HCT116 (cell line): ENCODE measurements around the gene NXPH2. TPM values are rescaled to one million over a fixed set of nuclear protein-coding genes. Genes with fewer than 3 reads are reported as not detected.

ENCODE experiments used
- ATAC-seq: fragments of 200-7000 bp; cut with Tn5 transposase; 2 replicates; pipeline ENCODE4 v1.9.1; 2020; ENCODE audit warnings: mild to moderate bottlenecking, moderate library complexity
- BruUV-seq: library from RNA; stranded (reverse); fragments of 400-500 nt; replicated peaks from 2 replicates; lab custom pipeline; 2021; lab: Mats Ljungman, UMichigan
- CTCF ChIA-PET: fragments of 300-600 bp; sonication (Branson Sonifier 250); formaldehyde crosslinking; loops from one replicate; lab custom pipeline; 2021; ENCODE audit warnings: antibody characterized with exemption; lab: Charles Lee
- POLR2A ChIA-PET: fragments of 300-600, 350-600 bp; sonication (Branson Sonifier 250); formaldehyde crosslinking; loops from one replicate; lab custom pipeline; 2021; ENCODE audit warnings: antibody characterized with exemption; lab: Charles Lee
- RAD21 ChIA-PET, 2 experiments: fragments of 300-600 bp; sonication (Branson Sonifier 250); formaldehyde crosslinking; loops; one replicate each; lab custom pipeline; 2023; ENCODE audit warnings: low total read pairs in 2 of 2; ENCODE audit not compliant: uncharacterized antibody in 2 of 2, unreplicated experiment in 2 of 2, low non-redundant PET in 1 of 2; lab: Charles Lee
- DNase-seq: peaks from one replicate; pipeline ENCODE4 v3.0.0-alpha.2; 2010; ENCODE audit warnings: low read depth, low spot score
- H2AFZ ChIP-seq: fragments of 200-600 bp; shearing (Covaris generic), sonication (generic); 2 replicates; pipeline ENCODE4 v1.6.1; 2017; ENCODE audit warnings: low read depth, mixed run types, mixed read lengths, antibody characterized with exemption, low read length; ENCODE audit not compliant: poor library complexity, severe bottlenecking
- H3K27ac ChIP-seq: 2 replicates; pipeline ENCODE4 v1.5.1; 2012; ENCODE audit warnings: low read depth, low read length
- H3K27me3 ChIP-seq: fragments of 200-600 bp; sonication (generic); 2 replicates; pipeline ENCODE4 v1.6.1; 2016; ENCODE audit warnings: mixed run types, low read length, mixed read lengths; ENCODE audit not compliant: insufficient read depth
- H3K36me3 ChIP-seq, 2 experiments: fragments of 200-500 bp in 1 of 2; fragments of 200-600 bp in 1 of 2; sonication (Bioruptor generic) in 1 of 2; sonication (generic) in 1 of 2; 2 replicates each; pipeline versions ENCODE4 v1.5.1 to v1.6.1; 2014 to 2016; ENCODE audit warnings: low read length in 2 of 2, inconsistent platforms in 1 of 2, mixed read lengths in 1 of 2, mixed run types in 1 of 2; ENCODE audit not compliant: insufficient read depth in 2 of 2, control insufficient read depth in 1 of 2
- H3K4me1 ChIP-seq, 2 experiments: fragments of 200-600 bp in 1 of 2; sonication (generic) in 1 of 2; 2 replicates each; pipeline versions ENCODE4 v1.5.1 to v1.6.1; 2012 to 2017; ENCODE audit warnings: low read length in 2 of 2, inconsistent platforms in 1 of 2, mild to moderate bottlenecking in 1 of 2, mixed read lengths in 1 of 2, mixed run types in 1 of 2, moderate library complexity in 1 of 2; ENCODE audit not compliant: insufficient read depth in 2 of 2, control insufficient read depth in 1 of 2
- H3K4me2 ChIP-seq: fragments of 200-600 bp; sonication (generic); 2 replicates; pipeline ENCODE4 v1.6.1; 2017; ENCODE audit warnings: mixed run types, low read length, mixed read lengths
- H3K4me3 ChIP-seq, 2 experiments: fragments of 200-600 bp in 1 of 2; sonication (generic) in 1 of 2; replicated peaks in 1 of 2; 2 replicates each; pipeline ENCODE4 v1.5.1; 2011 to 2016; ENCODE audit warnings: low read length in 2 of 2, control low read depth in 1 of 2, low read depth in 1 of 2, mild to moderate bottlenecking in 1 of 2, mixed read lengths in 1 of 2, mixed run types in 1 of 2
- H3K79me2 ChIP-seq: fragments of 200-600 bp; sonication (generic); 2 replicates; pipeline ENCODE4 v1.6.1; 2017; ENCODE audit warnings: mild to moderate bottlenecking, mixed run types, low read length, moderate library complexity, mixed read lengths; ENCODE audit not compliant: insufficient read depth
- H3K9ac ChIP-seq: fragments of 200-600 bp; sonication (generic); 2 replicates; pipeline ENCODE4 v1.6.1; 2016; ENCODE audit warnings: low read length, mixed read lengths
- H3K9me2 ChIP-seq: fragments of 200-600 bp; sonication (generic), shearing (Covaris generic); 2 replicates; pipeline ENCODE4 v1.6.1; 2017; ENCODE audit warnings: mixed run types, mild to moderate bottlenecking, moderate library complexity; ENCODE audit not compliant: insufficient read depth
- H3K9me3 ChIP-seq, 2 experiments: fragments of 200-500 bp in 1 of 2; fragments of 200-600 bp in 1 of 2; sonication (Bioruptor generic) in 1 of 2; sonication (generic) in 1 of 2; 2 replicates each; pipeline ENCODE4 v1.6.1; 2014 to 2017; ENCODE audit warnings: low read length in 2 of 2, mixed read lengths in 2 of 2, inconsistent platforms in 1 of 2, low read depth in 1 of 2, mild to moderate bottlenecking in 1 of 2, mixed run types in 1 of 2, moderate library complexity in 1 of 2; ENCODE audit not compliant: control insufficient read depth in 1 of 2, insufficient read depth in 1 of 2
- H4K20me1 ChIP-seq: fragments of 200-600 bp; sonication (generic), shearing (Covaris generic); 2 replicates; pipeline ENCODE4 v1.6.1; 2017; ENCODE audit warnings: mixed run types, mild to moderate bottlenecking, moderate library complexity; ENCODE audit not compliant: insufficient read depth
- ATF3 ChIP-seq: IDR thresholded peaks from 2 replicates; pipeline ENCODE4 v1.6.1; 2012
- CBX3 ChIP-seq: IDR thresholded peaks from 2 replicates; pipeline ENCODE4 v1.6.1; 2012; ENCODE audit warnings: low read depth
- CEBPB ChIP-seq: IDR thresholded peaks from 2 replicates; pipeline ENCODE4 v1.6.1; 2012; ENCODE audit warnings: low read depth
- CTCF ChIP-seq, 3 experiments: fragments of 200-600 bp in 1 of 3; sonication (generic) in 1 of 3; IDR thresholded peaks in 2 of 3; conservative IDR thresholded peaks in 1 of 3; 2 replicates each; pipeline ENCODE4 v1.5.1; 2012 to 2017; ENCODE audit warnings: low read depth in 2 of 3, low read length in 2 of 3, antibody characterized with exemption in 1 of 3, borderline replicate concordance in 1 of 3, control low read depth in 1 of 3, mild to moderate bottlenecking in 1 of 3, mixed read lengths in 1 of 3, mixed run types in 1 of 3, moderate library complexity in 1 of 3; ENCODE audit not compliant: insufficient read depth in 1 of 3
- EGR1 ChIP-seq: IDR thresholded peaks from 2 replicates; pipeline ENCODE4 v1.6.1; 2012; ENCODE audit warnings: low read depth
- ELF1 ChIP-seq: IDR thresholded peaks from 2 replicates; pipeline ENCODE4 v1.6.1; 2012; ENCODE audit warnings: low read depth, borderline replicate concordance
- EZH2 ChIP-seq: fragments of 200-600 bp; sonication (generic); IDR thresholded peaks from 2 replicates; pipeline ENCODE4 v1.6.1; 2017; ENCODE audit warnings: antibody characterized with exemption, mixed run types
- EZH2phosphoT487 ChIP-seq: fragments of 200-600 bp; IDR thresholded peaks from 2 replicates; pipeline ENCODE4 v1.6.1; 2018; ENCODE audit warnings: antibody characterized with exemption, borderline replicate concordance
- MAX ChIP-seq: IDR thresholded peaks from 2 replicates; pipeline ENCODE4 v1.6.1; 2012
- POLR2AphosphoS5 ChIP-seq: IDR thresholded peaks from 2 replicates; pipeline ENCODE4 v1.6.1; 2011; ENCODE audit warnings: mild to moderate bottlenecking, low read depth, low read length, moderate library complexity
- RAD21 ChIP-seq: IDR thresholded peaks from 2 replicates; pipeline ENCODE4 v1.6.1; 2012; ENCODE audit warnings: low read depth, mild to moderate bottlenecking
- REST ChIP-seq: IDR thresholded peaks from 2 replicates; pipeline ENCODE4 v1.6.1; 2012; ENCODE audit warnings: low read depth
- SIN3A ChIP-seq: IDR thresholded peaks from 2 replicates; pipeline ENCODE4 v1.6.1; 2012; ENCODE audit warnings: low read depth
- SRF ChIP-seq: IDR thresholded peaks from 2 replicates; pipeline ENCODE4 v1.6.1; 2012; ENCODE audit warnings: low read depth
- TCF7L2 ChIP-seq: IDR thresholded peaks from 2 replicates; pipeline ENCODE4 v1.7.0; 2011; ENCODE audit warnings: borderline replicate concordance, inconsistent platforms; ENCODE audit not compliant: insufficient read depth, insufficient read length; ENCODE audit errors: extremely low read depth
- YY1 ChIP-seq: IDR thresholded peaks from 2 replicates; pipeline ENCODE4 v1.6.1; 2011; ENCODE audit warnings: low read length, low read depth, moderate library complexity, mild to moderate bottlenecking; ENCODE audit not compliant: insufficient replicate concordance; ENCODE audit errors: extremely low read depth
- ZBTB33 ChIP-seq: IDR thresholded peaks from 2 replicates; pipeline ENCODE4 v1.6.1; 2011; ENCODE audit warnings: mild to moderate bottlenecking, low read length, moderate library complexity; ENCODE audit not compliant: insufficient replicate concordance; ENCODE audit errors: extremely low read depth
- ZFX ChIP-seq: fragments of 450-650 bp; IDR thresholded peaks from 2 replicates; pipeline ENCODE4 v1.6.1; 2017
- intact Hi-C: fragments of 100-400 bp; cut with micrococcal nuclease; formaldehyde crosslinking; loops from 2 replicates; pipeline ENCODE4 v1.10.0; 2022
- total RNA-seq: library from RNA; stranded (reverse); gene quantifications from one replicate; pipeline ENCODE4 v1.2.1, GENCODE V29; 2021; ENCODE audit not compliant: unreplicated experiment

Gene NXPH2
- total RNA-seq, 1 experiment from 2014 or later = not detected

- no peak for TF ChIP-seq TCF7L2
- no peak for TF ChIP-seq MAX
- TF ChIP-seq ZFX = no peak
- no peak for TF ChIP-seq CBX3
- no peak for TF ChIP-seq ATF3
- TF ChIP-seq SRF = no peak
- no peak for TF ChIP-seq SIN3A
- no peak for TF ChIP-seq CTCF (IDR thresholded peaks at IDR 0.05 in 2 of 3, conservative IDR thresholded peaks at IDR 0.05 in 1 of 3; ENCODE audit: borderline replicate concordance in 1 of 3, insufficient read depth in 1 of 3, low read depth in 2 of 3, low read length in 2 of 3)
- TF ChIP-seq EZH2phosphoT487 = no peak
- TF ChIP-seq REST = no peak
- TF ChIP-seq EZH2 = no peak
- no peak for TF ChIP-seq EGR1
- no peak for TF ChIP-seq ELF1
- TF ChIP-seq ZBTB33 = no peak
- TF ChIP-seq YY1 = no peak
- TF ChIP-seq RAD21 = no peak
- TF ChIP-seq CEBPB = no peak
- no peak for TF ChIP-seq POLR2AphosphoS5
- Histone ChIP-seq H2AFZ (no peak overlapping the region), H3K9ac (no peak overlapping the region)
Observed at GRCh38 chr2:138622613-138623012, 157.6 kb downstream of the NXPH2 start.

More at GRCh38 chr2:138622613-138623012, 157.6 kb downstream of the NXPH2 start:
- H3K4me3 ChIP-seq = no peak overlapping the region
- POLR2A ChIA-PET = no interaction called here
- no peaks in the 10 kb centered on the region for H4K20me1 ChIP-seq
- no peaks in the 10 kb centered on the region for H3K9me2 ChIP-seq
- no peak for DNase-seq
- H3K4me1 ChIP-seq = peaks cover 0 to 6% of the 10 kb centered on the region in 2 experiments; a peak in 1 of 4 replicates
- H3K27ac ChIP-seq = no peak overlapping the region
- H3K36me3 ChIP-seq = no peaks in the 10 kb centered on the region
- no peak overlapping the region for H3K4me2 ChIP-seq
- intact Hi-C loops = no loop called here
- ATAC-seq = no peak
- H3K27me3 ChIP-seq = no peaks in the 10 kb centered on the region
- CTCF ChIA-PET = no interaction called here
- H3K9me3 ChIP-seq = no peaks in the 10 kb centered on the region
- no peaks in the 10 kb centered on the region for H3K79me2 ChIP-seq
- BruUV-seq = no TSS peak
- RAD21 ChIA-PET = no interaction called here
